PC-9 (cell line): ENCODE results near the gene TYRP1. TPM values are rescaled to one million over a fixed set of nuclear protein-coding genes. Genes with fewer than 3 reads are reported as not detected.

Experiments
- BruUV-seq: library from RNA; stranded (reverse); fragments of 400-500 nt; replicated peaks from 2 replicates; lab custom pipeline; 2021; lab: Mats Ljungman, UMichigan
- CTCF ChIA-PET: fragments of 300-600 bp; sonication (Branson Sonifier 250); formaldehyde crosslinking; loops from one replicate; lab custom pipeline; 2022; ENCODE audit warnings: antibody characterized with exemption; lab: Charles Lee
- POLR2A ChIA-PET: fragments of 300-600 bp; sonication (Branson Sonifier 250); formaldehyde crosslinking; loops from one replicate; lab custom pipeline; 2022; ENCODE audit warnings: antibody characterized with exemption; ENCODE audit not compliant: unreplicated experiment; lab: Charles Lee
- DNase-seq, 2 experiments: peaks; one replicate each; pipeline versions ENCODE4 v3.0.0 to v3.0.0-alpha.2; 2015 to 2022; ENCODE audit warnings: mixed read lengths in 1 of 2
- H2AFZ ChIP-seq: fragments of 200-600 bp; sonication (generic); 2 replicates; pipeline ENCODE4 v1.8.1; 2017; ENCODE audit warnings: antibody characterized with exemption
- H3F3A ChIP-seq: fragments of 200-600 bp; sonication (generic); 2 replicates; pipeline ENCODE4 v1.8.1; 2017; ENCODE audit warnings: antibody characterized with exemption, mild to moderate bottlenecking, low read depth; ENCODE audit not compliant: insufficient read depth
- H3K27ac ChIP-seq: fragments of 200-600 bp; sonication (generic); 2 replicates; pipeline ENCODE4 v1.6.1; 2016; ENCODE audit warnings: mixed run types
- H3K27me3 ChIP-seq: fragments of 200-600 bp; sonication (generic); 2 replicates; pipeline ENCODE4 v1.6.1; 2016; ENCODE audit warnings: low read depth, mixed run types; ENCODE audit not compliant: insufficient read depth
- H3K36me3 ChIP-seq: fragments of 200-600 bp; sonication (generic); 2 replicates; pipeline ENCODE4 v1.6.1; 2016; ENCODE audit warnings: low read depth, mixed run types
- H3K4me1 ChIP-seq: fragments of 200-600 bp; sonication (generic); replicated peaks from 2 replicates; pipeline ENCODE4 v1.6.1; 2016; ENCODE audit warnings: mixed run types; ENCODE audit not compliant: insufficient read depth
- H3K4me2 ChIP-seq: fragments of 200-600 bp; sonication (generic); 2 replicates; pipeline ENCODE4 v1.6.1; 2017; ENCODE audit warnings: mixed run types
- H3K4me3 ChIP-seq: fragments of 200-600 bp; sonication (generic); 2 replicates; pipeline ENCODE4 v1.6.1; 2016; ENCODE audit warnings: mixed run types
- H3K79me2 ChIP-seq: fragments of 200-600 bp; sonication (generic); 2 replicates; pipeline ENCODE4 v1.6.1; 2017; ENCODE audit warnings: low read depth, mixed run types
- H3K9me2 ChIP-seq: fragments of 200-600 bp; sonication (generic); 2 replicates; pipeline ENCODE4 v1.8.1; 2017; ENCODE audit warnings: mild to moderate bottlenecking; ENCODE audit not compliant: insufficient read depth
- H3K9me3 ChIP-seq: fragments of 200-600 bp; sonication (generic); 2 replicates; pipeline ENCODE4 v1.8.1; 2016; ENCODE audit warnings: low read depth; ENCODE audit not compliant: insufficient read depth
- H4K20me1 ChIP-seq: fragments of 200-600 bp; sonication (generic); 2 replicates; pipeline ENCODE4 v1.8.1; 2017; ENCODE audit not compliant: insufficient read depth
- EZH2 ChIP-seq: fragments of 200-600 bp; sonication (generic); IDR thresholded peaks from 2 replicates; pipeline ENCODE4 v1.8.0; 2017; ENCODE audit warnings: antibody characterized with exemption, low read depth
- intact Hi-C: fragments of 100-400 bp; cut with micrococcal nuclease; formaldehyde crosslinking; loops from one replicate; pipeline ENCODE4 v1.10.0; 2022; ENCODE audit not compliant: unreplicated experiment
- total RNA-seq: library from RNA; stranded (reverse); gene quantifications from 2 replicates; pipeline ENCODE4 v1.2.3, GENCODE V29; 2021
- TF ChIP-seq, protein P1 (sequence below): fragments of 200-600 bp; sonication (generic); conservative IDR thresholded peaks from 2 replicates; pipeline ENCODE4 v1.6.1; 2017; ENCODE audit warnings: mixed run types, antibody characterized with exemption, mild to moderate bottlenecking, moderate library complexity

TYRP1 gene
- total RNA-seq, 1 experiment from 2014 or later, result not detected

DNA sequence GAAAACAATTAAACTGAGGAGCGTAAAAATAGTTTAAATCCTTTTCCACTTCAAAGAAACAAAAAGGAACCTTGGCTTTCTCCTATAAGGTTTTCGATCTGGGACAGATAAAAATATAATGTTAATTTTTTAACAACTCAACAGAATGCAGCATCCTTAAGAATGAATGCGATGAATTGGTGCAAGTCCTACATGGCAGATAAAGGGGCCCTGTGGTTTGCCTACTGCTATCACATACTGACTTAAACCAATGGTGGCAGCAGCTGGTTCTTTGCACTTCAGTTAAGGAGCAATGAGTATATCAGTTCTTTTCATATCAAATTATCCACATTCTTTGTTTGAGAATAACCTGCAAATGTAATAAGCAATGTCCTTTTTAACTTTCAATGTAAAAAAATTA, 12.4 kb upstream of the TYRP1 start:
- no peaks in the 10 kb centered on the region; the same call in 1 of the 2 replicates for H3K9me2 ChIP-seq
- no peak for DNase-seq
- H3K79me2 ChIP-seq, result no peaks in the 10 kb centered on the region
- intact Hi-C loops, result no loop called here
- H3K9me3 ChIP-seq, result no peaks in the 10 kb centered on the region
- no peak overlapping the region for H2AFZ ChIP-seq
- BruUV-seq, result no TSS peak
- H3K27me3 ChIP-seq, result no peaks in the 10 kb centered on the region
- H3K4me2 ChIP-seq, result no peak overlapping the region
- no peaks in the 10 kb centered on the region; the same call in 1 of the 2 replicates for H3K4me1 ChIP-seq
- no peak overlapping the region for H3K4me3 ChIP-seq
- no peak overlapping the region for H3K27ac ChIP-seq
- ChIA-PET CTCF (no interaction called here), POLR2A (no interaction called here)
- no peaks in the 10 kb centered on the region for H4K20me1 ChIP-seq
- TF ChIP-seq EZH2, result no peak
- TF ChIP-seq, protein P1, sequence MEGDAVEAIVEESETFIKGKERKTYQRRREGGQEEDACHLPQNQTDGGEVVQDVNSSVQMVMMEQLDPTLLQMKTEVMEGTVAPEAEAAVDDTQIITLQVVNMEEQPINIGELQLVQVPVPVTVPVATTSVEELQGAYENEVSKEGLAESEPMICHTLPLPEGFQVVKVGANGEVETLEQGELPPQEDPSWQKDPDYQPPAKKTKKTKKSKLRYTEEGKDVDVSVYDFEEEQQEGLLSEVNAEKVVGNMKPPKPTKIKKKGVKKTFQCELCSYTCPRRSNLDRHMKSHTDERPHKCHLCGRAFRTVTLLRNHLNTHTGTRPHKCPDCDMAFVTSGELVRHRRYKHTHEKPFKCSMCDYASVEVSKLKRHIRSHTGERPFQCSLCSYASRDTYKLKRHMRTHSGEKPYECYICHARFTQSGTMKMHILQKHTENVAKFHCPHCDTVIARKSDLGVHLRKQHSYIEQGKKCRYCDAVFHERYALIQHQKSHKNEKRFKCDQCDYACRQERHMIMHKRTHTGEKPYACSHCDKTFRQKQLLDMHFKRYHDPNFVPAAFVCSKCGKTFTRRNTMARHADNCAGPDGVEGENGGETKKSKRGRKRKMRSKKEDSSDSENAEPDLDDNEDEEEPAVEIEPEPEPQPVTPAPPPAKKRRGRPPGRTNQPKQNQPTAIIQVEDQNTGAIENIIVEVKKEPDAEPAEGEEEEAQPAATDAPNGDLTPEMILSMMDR, result no peak
- no peaks in the 10 kb centered on the region for H3K36me3 ChIP-seq
- no peaks in the 10 kb centered on the region for H3F3A ChIP-seq

DNA sequence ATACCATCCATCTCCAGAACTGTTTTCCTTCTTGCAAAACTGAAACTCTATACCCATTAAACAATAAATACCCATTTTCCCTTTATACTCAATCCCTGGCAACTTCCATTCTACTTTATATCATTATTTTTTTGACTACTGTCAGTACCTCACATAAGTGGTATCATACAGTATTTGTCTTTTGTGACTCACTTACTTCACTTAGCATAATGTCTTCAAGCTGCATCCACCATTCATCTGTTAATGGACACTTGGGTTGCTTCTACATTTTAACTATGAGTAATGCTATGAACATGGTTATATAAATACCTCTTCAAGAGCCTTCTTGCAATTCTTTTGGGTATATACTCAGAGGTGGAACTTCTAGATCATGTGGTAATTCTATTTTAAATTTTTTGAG, 11.6 kb upstream of the TYRP1 start:
- Histone ChIP-seq H3K36me3 (no peaks in the 10 kb centered on the region), H3K4me3 (no peak overlapping the region), H3K9me2 (no peaks in the 10 kb centered on the region; the same call in 1 of the 2 replicates), H3K27me3 (no peaks in the 10 kb centered on the region), H3K9me3 (no peaks in the 10 kb centered on the region), H3K27ac (no peak overlapping the region), H3F3A (no peaks in the 10 kb centered on the region), H2AFZ (no peak overlapping the region), H4K20me1 (no peaks in the 10 kb centered on the region), H3K79me2 (no peaks in the 10 kb centered on the region), H3K4me2 (no peak overlapping the region), H3K4me1 (no peaks in the 10 kb centered on the region; the same call in 1 of the 2 replicates)
- CTCF ChIA-PET, result no interaction called here
- no peak for DNase-seq
- intact Hi-C loops, result no loop called here
- POLR2A ChIA-PET, result no interaction called here
- no peak for TF ChIP-seq EZH2
- TF ChIP-seq, protein P1, result no peak
- BruUV-seq, result no TSS peak

DNA sequence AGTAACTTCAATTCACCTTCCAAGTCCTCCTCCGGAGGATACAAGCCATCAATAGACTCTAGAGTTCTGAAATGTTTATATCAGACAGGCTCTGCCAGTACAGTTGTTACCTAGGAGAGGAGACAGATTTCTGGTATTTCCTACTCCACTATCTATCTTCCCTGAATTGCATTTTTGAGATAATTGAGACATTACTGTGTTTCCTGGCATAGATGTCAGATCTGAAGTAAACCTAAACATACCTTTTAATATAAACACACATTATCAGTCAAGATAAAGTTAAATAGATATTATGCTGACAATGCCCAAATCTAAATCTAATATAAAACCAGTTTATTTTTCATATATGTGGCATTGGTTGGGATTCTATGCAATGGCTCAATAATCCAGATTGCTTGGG, 8.2 kb upstream of the TYRP1 start:
- TF ChIP-seq EZH2, result no peak
- TF ChIP-seq, protein P1, result no peak
- no peaks in the 10 kb centered on the region for H3K36me3 ChIP-seq
- H2AFZ ChIP-seq, result no peak overlapping the region
- intact Hi-C loops, result loop anchor here (2.0 kb wide), 1 partner anchor 30 kb away; no protein-coding TSS in a partner anchor
- no peaks in the 10 kb centered on the region for H3K79me2 ChIP-seq
- no peaks in the 10 kb centered on the region for H3K27me3 ChIP-seq
- ChIA-PET CTCF (no interaction called here), POLR2A (no interaction called here)
- no peak overlapping the region for H3K4me3 ChIP-seq
- H3K4me1 ChIP-seq, result no peaks in the 10 kb centered on the region; the same call in 1 of the 2 replicates
- H3K9me2 ChIP-seq, result no peaks in the 10 kb centered on the region; the same call in 1 of the 2 replicates
- H3F3A ChIP-seq, result no peaks in the 10 kb centered on the region
- no peaks in the 10 kb centered on the region for H4K20me1 ChIP-seq
- H3K27ac ChIP-seq, result no peak overlapping the region
- no TSS peak for BruUV-seq
- H3K4me2 ChIP-seq, result no peak overlapping the region
- DNase-seq, result no peak
- H3K9me3 ChIP-seq, result no peaks in the 10 kb centered on the region
